H9 (cell line): Measurements from ENCODE around the gene HABP4. TPM values are rescaled to one million over a fixed set of nuclear protein-coding genes. Genes with fewer than 3 reads are reported as not detected.

Source experiments
- DNase-seq: peaks from one replicate; pipeline ENCODE4 v3.0.0-alpha.2; 2017
- H2AFZ ChIP-seq: one replicate; pipeline ENCODE4 v1.6.1; 2013; ENCODE audit warnings: mild to moderate bottlenecking, low read length, control low read depth, moderate library complexity
- H2AK5ac ChIP-seq: 2 replicates; pipeline ENCODE4 v1.6.1; 2013; ENCODE audit warnings: low read length, control low read depth, mixed read lengths; ENCODE audit not compliant: insufficient read length
- H2BK120ac ChIP-seq: one replicate; pipeline ENCODE4 v1.6.1; 2013; ENCODE audit warnings: low read depth, mild to moderate bottlenecking, low read length, control low read depth, inconsistent platforms; ENCODE audit not compliant: poor library complexity, severe bottlenecking
- H2BK12ac ChIP-seq: 2 replicates; pipeline ENCODE4 v1.6.1; 2013; ENCODE audit warnings: low read length, control low read depth, mixed read lengths, low read depth; ENCODE audit not compliant: insufficient read length
- H2BK15ac ChIP-seq: 2 replicates; pipeline ENCODE4 v1.6.1; 2013; ENCODE audit warnings: low read depth, low read length, control low read depth
- H2BK20ac ChIP-seq: one replicate; pipeline ENCODE4 v1.6.1; 2013; ENCODE audit warnings: low read depth, mild to moderate bottlenecking, low read length, control low read depth, inconsistent platforms; ENCODE audit not compliant: poor library complexity, severe bottlenecking
- H2BK5ac ChIP-seq: 2 replicates; pipeline ENCODE4 v1.6.1; 2013; ENCODE audit warnings: low read length, control low read depth, mixed read lengths; ENCODE audit not compliant: insufficient read length
- H3K14ac ChIP-seq: 2 replicates; pipeline ENCODE4 v1.6.1; 2013; ENCODE audit warnings: low read length, control low read depth; ENCODE audit not compliant: insufficient read depth
- H3K18ac ChIP-seq: 2 replicates; pipeline ENCODE4 v1.6.1; 2013; ENCODE audit warnings: low read depth, mild to moderate bottlenecking, mixed read lengths, low read length, control low read depth; ENCODE audit not compliant: insufficient read length
- H3K23ac ChIP-seq: 2 replicates; pipeline ENCODE4 v1.6.1; 2013; ENCODE audit warnings: low read length, control low read depth, mixed read lengths, low read depth; ENCODE audit not compliant: insufficient read length
- H3K23me2 ChIP-seq: 2 replicates; pipeline ENCODE4 v1.6.1; 2013; ENCODE audit warnings: low read depth, mild to moderate bottlenecking, mixed read lengths, low read length, control low read depth; ENCODE audit not compliant: insufficient read length, poor library complexity, severe bottlenecking
- H3K27ac ChIP-seq: 2 replicates; pipeline ENCODE4 v1.5.1; 2013; ENCODE audit warnings: low read length, control low read depth, mixed read lengths, low read depth; ENCODE audit not compliant: insufficient read length
- H3K27me3 ChIP-seq: 2 replicates; pipeline ENCODE4 v1.6.1; 2013; ENCODE audit warnings: low read length, control low read depth, inconsistent platforms; ENCODE audit not compliant: insufficient read depth
- H3K4ac ChIP-seq: 2 replicates; pipeline ENCODE4 v1.6.1; 2013; ENCODE audit warnings: low read depth, mild to moderate bottlenecking, control low read depth, inconsistent platforms, low read length, moderate library complexity
- H3K4me1 ChIP-seq: 2 replicates; pipeline ENCODE4 v1.6.1; 2013; ENCODE audit warnings: low read length, control low read depth, inconsistent platforms; ENCODE audit not compliant: insufficient read depth
- H3K4me2 ChIP-seq: 2 replicates; pipeline ENCODE4 v1.6.1; 2013; ENCODE audit warnings: low read length, control low read depth, mixed read lengths; ENCODE audit not compliant: insufficient read length, insufficient read depth
- H3K56ac ChIP-seq: 2 replicates; pipeline ENCODE4 v1.6.1; 2013; ENCODE audit warnings: low read depth, mild to moderate bottlenecking, mixed read lengths, low read length, control low read depth; ENCODE audit not compliant: insufficient read length
- H3K79me1 ChIP-seq: 2 replicates; pipeline ENCODE4 v1.6.1; 2013; ENCODE audit warnings: low read depth, mild to moderate bottlenecking, moderate library complexity, low read length, control low read depth, inconsistent platforms; ENCODE audit not compliant: insufficient read depth, poor library complexity, severe bottlenecking
- H3K79me2 ChIP-seq: 2 replicates; pipeline ENCODE4 v1.6.1; 2013; ENCODE audit warnings: low read length, control low read depth, inconsistent platforms; ENCODE audit not compliant: insufficient read depth
- H3K9ac ChIP-seq: 2 replicates; pipeline ENCODE4 v1.6.1; 2013; ENCODE audit warnings: low read length, control low read depth, mixed read lengths; ENCODE audit not compliant: insufficient read length; ENCODE audit errors: extremely low read depth
- H3K9me3 ChIP-seq: one replicate; pipeline ENCODE4 v1.6.1; 2013; ENCODE audit warnings: low read depth, low read length, inconsistent platforms; ENCODE audit not compliant: control insufficient read depth
- H3T11ph ChIP-seq: one replicate; pipeline ENCODE4 v1.6.1; 2013; ENCODE audit warnings: mild to moderate bottlenecking, low read length, control low read depth, inconsistent platforms
- H4K20me1 ChIP-seq: one replicate; pipeline ENCODE4 v1.6.1; 2013; ENCODE audit not compliant: control insufficient read depth, insufficient read length, insufficient read depth
- H4K5ac ChIP-seq: 2 replicates; pipeline ENCODE4 v1.6.1; 2013; ENCODE audit warnings: low read depth, mild to moderate bottlenecking, mixed read lengths, low read length, control low read depth; ENCODE audit not compliant: insufficient read length
- H4K8ac ChIP-seq: replicated peaks from 2 replicates; pipeline ENCODE4 v1.6.1; 2013; ENCODE audit warnings: low read length, control low read depth, mixed read lengths, low read depth; ENCODE audit not compliant: insufficient read length
- H4K91ac ChIP-seq: 2 replicates; pipeline ENCODE4 v1.6.1; 2013; ENCODE audit warnings: low read depth, mild to moderate bottlenecking, moderate library complexity, mixed read lengths, low read length, control low read depth; ENCODE audit not compliant: insufficient read length
- H3K27ac Mint-ChIP-seq, 3 experiments: 2 replicates in 2 of 3; 3 replicates in 1 of 3; pipeline ENCODE4 v1.8.0; 2020 to 2021; ENCODE audit warnings: mixed read lengths in 3 of 3, mild to moderate bottlenecking in 1 of 3, moderate library complexity in 1 of 3
- H3K27me3 Mint-ChIP-seq: 2 replicates; pipeline ENCODE4 v1.8.0; 2021; ENCODE audit warnings: low read depth, mild to moderate bottlenecking, moderate library complexity, mixed read lengths
- H3K36me3 Mint-ChIP-seq, 3 experiments: 2 replicates in 2 of 3; 3 replicates in 1 of 3; pipeline ENCODE4 v1.8.0; 2020 to 2021; ENCODE audit warnings: low read depth in 3 of 3, mixed read lengths in 3 of 3; ENCODE audit not compliant: insufficient read depth in 1 of 3
- H3K4me1 Mint-ChIP-seq, 2 experiments: 2 replicates each; pipeline ENCODE4 v1.8.0; 2020; ENCODE audit warnings: mixed read lengths in 2 of 2
- H3K4me3 Mint-ChIP-seq, 2 experiments: 2 replicates in 1 of 2; 3 replicates in 1 of 2; pipeline ENCODE4 v1.8.0; 2020 to 2021; ENCODE audit warnings: mild to moderate bottlenecking in 2 of 2, mixed read lengths in 2 of 2, moderate library complexity in 1 of 2
- H3K9me3 Mint-ChIP-seq, 2 experiments: 2 replicates in 1 of 2; 3 replicates in 1 of 2; pipeline ENCODE4 v1.8.0; 2020; ENCODE audit warnings: mild to moderate bottlenecking in 2 of 2, mixed read lengths in 2 of 2, moderate library complexity in 1 of 2
- WGBS: extraction: QIAGEN DNeasy Blood & Tissue Kit; methylation state at CpG from one replicate; pipeline ENCODE4 v1.1.7; 2013; ENCODE audit warnings: missing lambda C conversion rate, low lambda C conversion rate, mixed read lengths; ENCODE audit not compliant: insufficient read length; ENCODE audit errors: extremely low coverage; 5-methylcytosine and 5-hydroxymethylcytosine counted together
- total RNA-seq: library from RNA; stranded (reverse); gene quantifications from 2 replicates; pipeline ENCODE4 v1.2.1, GENCODE V29; 2021
- TF ChIP-seq, protein P1 (sequence below): fragments of 200-600 bp; sonication (generic); conservative IDR thresholded peaks from 3 replicates; pipeline ENCODE4 v1.8.0; 2021; ENCODE audit warnings: antibody characterized with exemption, mild to moderate bottlenecking

HABP4 gene
- total RNA-seq, 1 experiment from 2014 or later = 7.5 TPM

DNA sequence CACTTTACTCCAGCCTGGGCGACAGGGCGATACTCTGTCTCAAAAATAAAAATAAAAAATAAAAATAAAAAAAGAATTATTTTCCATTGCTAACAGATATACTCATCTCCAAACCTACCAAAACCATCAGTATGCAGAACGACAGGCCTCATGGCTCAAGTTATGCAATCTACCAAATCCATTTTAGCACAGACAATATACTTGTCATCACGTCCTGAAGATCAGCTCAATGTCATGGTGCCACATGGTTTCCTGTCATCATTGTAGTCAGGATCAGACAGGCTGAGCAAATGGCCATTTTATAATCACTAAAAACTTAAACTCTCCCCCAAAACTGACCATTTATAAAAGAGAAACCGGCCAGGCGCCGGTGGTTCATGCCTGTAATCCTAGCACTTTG is 69.1 kb downstream of the HABP4 start:
- Histone ChIP-seq H3K18ac (no peak overlapping the region), H4K20me1 (no peaks in the 10 kb centered on the region), H3K27ac (no peak overlapping the region), H3K23me2 (no peaks in the 10 kb centered on the region), H2BK120ac (no peak overlapping the region), H3K79me1 (no peaks in the 10 kb centered on the region), H3K9ac (no peak overlapping the region), H3K9me3 (no peaks in the 10 kb centered on the region), H2BK5ac (no peak overlapping the region), H3K79me2 (no peaks in the 10 kb centered on the region), H2AK5ac (no peak overlapping the region), H4K8ac (no peak overlapping the region), H2BK12ac (no peak overlapping the region), H3K14ac (no peak overlapping the region), H2BK20ac (no peak overlapping the region), H4K5ac (no peak overlapping the region), H2BK15ac (no peak overlapping the region), H3K4me1 (no peaks in the 10 kb centered on the region), H3K4me2 (no peak overlapping the region), H3K27me3 (no peaks in the 10 kb centered on the region), H3K56ac (no peak overlapping the region), H3T11ph (no peak overlapping the region), H2AFZ (no peak overlapping the region), H3K4ac (no peak overlapping the region), H4K91ac (no peak overlapping the region), H3K23ac (no peak overlapping the region)
- peaks cover 23 to 33% (median 26%) of the 10 kb centered on the region in 3 experiments; a peak in 5 of 7 replicates for H3K36me3 Mint-ChIP-seq
- DNase-seq = no peak
- H3K27ac Mint-ChIP-seq = no peak overlapping the region
- no peaks in the 10 kb centered on the region for H3K27me3 Mint-ChIP-seq
- no peaks in the 10 kb centered on the region for H3K4me1 Mint-ChIP-seq
- TF ChIP-seq, protein P1, sequence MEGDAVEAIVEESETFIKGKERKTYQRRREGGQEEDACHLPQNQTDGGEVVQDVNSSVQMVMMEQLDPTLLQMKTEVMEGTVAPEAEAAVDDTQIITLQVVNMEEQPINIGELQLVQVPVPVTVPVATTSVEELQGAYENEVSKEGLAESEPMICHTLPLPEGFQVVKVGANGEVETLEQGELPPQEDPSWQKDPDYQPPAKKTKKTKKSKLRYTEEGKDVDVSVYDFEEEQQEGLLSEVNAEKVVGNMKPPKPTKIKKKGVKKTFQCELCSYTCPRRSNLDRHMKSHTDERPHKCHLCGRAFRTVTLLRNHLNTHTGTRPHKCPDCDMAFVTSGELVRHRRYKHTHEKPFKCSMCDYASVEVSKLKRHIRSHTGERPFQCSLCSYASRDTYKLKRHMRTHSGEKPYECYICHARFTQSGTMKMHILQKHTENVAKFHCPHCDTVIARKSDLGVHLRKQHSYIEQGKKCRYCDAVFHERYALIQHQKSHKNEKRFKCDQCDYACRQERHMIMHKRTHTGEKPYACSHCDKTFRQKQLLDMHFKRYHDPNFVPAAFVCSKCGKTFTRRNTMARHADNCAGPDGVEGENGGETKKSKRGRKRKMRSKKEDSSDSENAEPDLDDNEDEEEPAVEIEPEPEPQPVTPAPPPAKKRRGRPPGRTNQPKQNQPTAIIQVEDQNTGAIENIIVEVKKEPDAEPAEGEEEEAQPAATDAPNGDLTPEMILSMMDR = no peak
- no peaks in the 10 kb centered on the region for H3K9me3 Mint-ChIP-seq
- no CpG with 5 or more reads among the region's 7 CpGs for WGBS
- no peak overlapping the region for H3K4me3 Mint-ChIP-seq
